Endothelial cell of umbilical vein (primary cell): ENCODE measurements around the gene NR0B1. TPM values are rescaled to one million over a fixed set of nuclear protein-coding genes. Genes with fewer than 3 reads are reported as not detected.

ENCODE experiments used
- BruUV-seq: library from RNA; stranded (reverse); fragments of 400-500 nt; replicated peaks from 2 replicates; lab custom pipeline; 2021; lab: Mats Ljungman, UMichigan
- CTCF ChIA-PET: fragments of 300-600, 350-600 bp; sonication (Branson Sonifier 250); formaldehyde crosslinking; loops from one replicate; lab custom pipeline; 2021; ENCODE audit warnings: antibody characterized with exemption, inconsistent platforms; lab: Charles Lee
- POLR2A ChIA-PET: fragments of 300-600, 350-600 bp; sonication (Branson Sonifier 250); formaldehyde crosslinking; loops from one replicate; lab custom pipeline; 2021; ENCODE audit warnings: antibody characterized with exemption, inconsistent platforms; lab: Charles Lee
- DNase-seq: peaks from one replicate; pipeline ENCODE4 v3.0.0-alpha.2; 2011; ENCODE audit warnings: low read depth, low spot score
- FAIRE-seq: peaks from 2 replicates; lab custom pipeline; 2011; peaks lifted over from hg19 to GRCh38; lab: Jason Lieb, UNC
- H2AFZ ChIP-seq: 2 replicates; pipeline ENCODE4 v1.6.0; 2012; ENCODE audit warnings: low read depth, low read length, control low read depth, inconsistent platforms
- H3K27ac ChIP-seq: 2 replicates; pipeline ENCODE4 v1.5.1; 2011; ENCODE audit warnings: low read depth, mild to moderate bottlenecking, control low read depth, low read length, moderate library complexity; ENCODE audit not compliant: insufficient read depth
- H3K27me3 ChIP-seq, 2 experiments: 2 replicates each; pipeline versions ENCODE4 v1.6.0 to v1.6.1; 2011; ENCODE audit warnings: low read length in 2 of 2, mixed read lengths in 1 of 2; ENCODE audit not compliant: control insufficient read depth in 2 of 2, insufficient read depth in 2 of 2
- H3K36me3 ChIP-seq, 2 experiments: 2 replicates in 1 of 2; 3 replicates in 1 of 2; pipeline ENCODE4 v1.5.1; 2011; ENCODE audit warnings: low read length in 2 of 2, mild to moderate bottlenecking in 1 of 2, moderate library complexity in 1 of 2; ENCODE audit not compliant: control insufficient read depth in 2 of 2, insufficient read depth in 2 of 2; ENCODE audit errors: extremely low read depth in 1 of 2
- H3K4me1 ChIP-seq: 3 replicates; pipeline ENCODE4 v1.5.1; 2011; ENCODE audit warnings: mild to moderate bottlenecking, low read length; ENCODE audit not compliant: control insufficient read depth, insufficient read depth; ENCODE audit errors: extremely low read depth
- H3K4me2 ChIP-seq: 2 replicates; pipeline ENCODE4 v1.6.1; 2011; ENCODE audit warnings: low read length, control low read depth, mixed read lengths; ENCODE audit not compliant: insufficient read depth
- H3K4me3 ChIP-seq, 3 experiments: fragments of 200-600 bp in 1 of 3; sonication (generic), shearing (Covaris generic) in 1 of 3; replicated peaks in 1 of 3; 2 replicates each; pipeline ENCODE4 v1.5.1; 2011 to 2016; ENCODE audit warnings: control low read depth in 3 of 3, low read length in 3 of 3, mild to moderate bottlenecking in 2 of 3, inconsistent platforms in 1 of 3, low read depth in 1 of 3, moderate library complexity in 1 of 3; ENCODE audit not compliant: insufficient read depth in 1 of 3
- H3K79me2 ChIP-seq: 2 replicates; pipeline ENCODE4 v1.6.0; 2012; ENCODE audit warnings: low read length, inconsistent platforms; ENCODE audit not compliant: control insufficient read depth, insufficient read depth
- H3K9ac ChIP-seq: replicated peaks from 2 replicates; pipeline ENCODE3; 2011; ENCODE audit warnings: low read length, control low read depth; ENCODE audit not compliant: insufficient read depth; ENCODE audit errors: extremely low read depth
- H3K9me1 ChIP-seq: replicated peaks from 3 replicates; pipeline ENCODE4 v1.6.0; 2011; ENCODE audit warnings: mild to moderate bottlenecking, low read length; ENCODE audit not compliant: control insufficient read depth, insufficient read depth; ENCODE audit errors: extremely low read depth
- H3K9me3 ChIP-seq: replicated peaks from 2 replicates; pipeline ENCODE4 v1.5.1; 2012; ENCODE audit warnings: low read length, inconsistent platforms; ENCODE audit not compliant: control insufficient read depth, insufficient read depth
- H4K20me1 ChIP-seq: replicated peaks from 2 replicates; pipeline ENCODE3; 2011; ENCODE audit warnings: mild to moderate bottlenecking, low read length; ENCODE audit not compliant: control insufficient read depth, insufficient read depth; ENCODE audit errors: extremely low read depth
- EZH2 ChIP-seq: IDR thresholded peaks from 2 replicates; pipeline ENCODE4 v1.6.1; 2012; ENCODE audit warnings: borderline replicate concordance, low read depth, mild to moderate bottlenecking, moderate library complexity, low read length, inconsistent platforms; ENCODE audit not compliant: severe bottlenecking
- FOS ChIP-seq: IDR thresholded peaks from 2 replicates; pipeline ENCODE4 v1.6.1; 2011; ENCODE audit warnings: mild to moderate bottlenecking, low read length, moderate library complexity, borderline replicate concordance; ENCODE audit not compliant: insufficient read depth
- GATA2 ChIP-seq: IDR thresholded peaks from 2 replicates; pipeline ENCODE4 v1.7.0; 2011; ENCODE audit warnings: low read depth, mild to moderate bottlenecking, moderate library complexity, mixed read lengths, low read length; ENCODE audit not compliant: insufficient read length, insufficient read depth
- JUN ChIP-seq: IDR thresholded peaks from 2 replicates; pipeline ENCODE4 v1.6.1; 2011; ENCODE audit warnings: borderline replicate concordance, low read depth; ENCODE audit not compliant: insufficient read length, insufficient read depth
- MYC ChIP-seq: IDR thresholded peaks from one replicate; pipeline ENCODE4 v1.6.1; 2011; ENCODE audit warnings: mild to moderate bottlenecking, low read depth, low read length
- POLR2A ChIP-seq: IDR thresholded peaks from 2 replicates; pipeline ENCODE4 v1.6.1; 2012; ENCODE audit warnings: low read depth, mild to moderate bottlenecking, control low read depth, low read length
- POLR2AphosphoS5 ChIP-seq: IDR thresholded peaks from 2 replicates; pipeline ENCODE4 v1.6.1; 2012; ENCODE audit warnings: low read depth, mild to moderate bottlenecking, control low read depth, low read length, moderate library complexity; ENCODE audit not compliant: insufficient read depth
- dilution Hi-C: fragments of 300-500 bp; cut with MboI; formaldehyde crosslinking; loops from one replicate; pipeline ENCODE4 v1.15.0; 2019; ENCODE audit warnings: low sequenced_read_pairs; ENCODE audit not compliant: extremely low pct_ligation_motif_present
- intact Hi-C: fragments of 100-400 bp; cut with micrococcal nuclease; formaldehyde crosslinking; loops from one replicate; pipeline ENCODE4 v1.10.0; 2022
- polyA plus RNA-seq, 4 experiments: library from polyadenylated mRNA; depleted of rRNA in 3 of 4; stranded (reverse) in 3 of 4; unstranded in 1 of 4; fragments of >200 nt; gene quantifications; 2 replicates each; pipeline versions ENCODE4 v1.2.1 to v1.2.3, GENCODE V29; 2011 to 2012; ENCODE audit warnings: missing spikeins in 1 of 4
- total RNA-seq: library from RNA; stranded (reverse); gene quantifications from 2 replicates; pipeline ENCODE4 v1.2.3, GENCODE V29; 2021
- TF ChIP-seq, protein P1 (sequence below): IDR thresholded peaks from 2 replicates; pipeline ENCODE4 v1.6.1; 2011; ENCODE audit not compliant: insufficient read depth, insufficient read length
- TF ChIP-seq, protein P2 (sequence below), 2 donors: IDR thresholded peaks; 1 replicate in 1 of 2; 2 replicates in 1 of 2; pipeline ENCODE4 v1.5.1; 2011; ENCODE audit warnings: low read length in 2 of 2, mild to moderate bottlenecking in 2 of 2, moderate library complexity in 2 of 2, control low read depth in 1 of 2, inconsistent platforms in 1 of 2, low read depth in 1 of 2; ENCODE audit not compliant: insufficient read depth in 1 of 2; ENCODE audit errors: extremely low read depth in 1 of 2

Gene NR0B1
- total and polyA plus RNA-seq, 2 donors (not counting 3 experiments of a cell fraction or from before 2014, with no cell fraction given): not detected

DNA sequence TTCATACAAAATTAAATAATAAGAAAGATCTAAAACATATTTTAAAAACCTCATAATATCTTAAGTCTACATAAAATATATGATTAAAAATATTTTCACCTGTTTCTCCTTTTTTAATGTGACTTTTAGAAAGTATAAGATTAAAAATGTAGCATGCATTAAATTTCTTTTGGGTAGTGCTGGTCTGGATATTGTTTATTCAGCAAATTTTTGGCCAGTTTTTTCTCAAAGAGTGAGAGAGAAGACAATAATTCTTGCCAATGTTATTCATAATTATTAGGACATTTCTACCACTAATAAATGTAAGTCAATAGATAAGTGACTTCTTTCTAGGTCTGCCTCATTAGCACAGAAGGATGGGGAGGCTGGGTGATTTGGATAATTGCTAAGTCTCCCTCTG lies 48.2 kb downstream of the NR0B1 start:
- Histone ChIP-seq H3K4me1 (no peaks in the 10 kb centered on the region), H3K9ac (no peak overlapping the region), H3K9me1 (no peaks in the 10 kb centered on the region), H3K36me3 (no peaks in the 10 kb centered on the region), H4K20me1 (no peaks in the 10 kb centered on the region), H3K27ac (no peak overlapping the region), H3K27me3 (no peaks in the 10 kb centered on the region), H3K9me3 (no peaks in the 10 kb centered on the region), H3K79me2 (no peaks in the 10 kb centered on the region), H2AFZ (no peak overlapping the region), H3K4me3 (no peak overlapping the region), H3K4me2 (no peak overlapping the region)
- TF ChIP-seq POLR2A (no peak), FOS (no peak), JUN (no peak), POLR2AphosphoS5 (no peak), EZH2 (no peak), MYC (no peak), GATA2 (no peak)
- TF ChIP-seq, protein P1, sequence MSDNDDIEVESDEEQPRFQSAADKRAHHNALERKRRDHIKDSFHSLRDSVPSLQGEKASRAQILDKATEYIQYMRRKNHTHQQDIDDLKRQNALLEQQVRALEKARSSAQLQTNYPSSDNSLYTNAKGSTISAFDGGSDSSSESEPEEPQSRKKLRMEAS: no peak
- TF ChIP-seq, protein P2, sequence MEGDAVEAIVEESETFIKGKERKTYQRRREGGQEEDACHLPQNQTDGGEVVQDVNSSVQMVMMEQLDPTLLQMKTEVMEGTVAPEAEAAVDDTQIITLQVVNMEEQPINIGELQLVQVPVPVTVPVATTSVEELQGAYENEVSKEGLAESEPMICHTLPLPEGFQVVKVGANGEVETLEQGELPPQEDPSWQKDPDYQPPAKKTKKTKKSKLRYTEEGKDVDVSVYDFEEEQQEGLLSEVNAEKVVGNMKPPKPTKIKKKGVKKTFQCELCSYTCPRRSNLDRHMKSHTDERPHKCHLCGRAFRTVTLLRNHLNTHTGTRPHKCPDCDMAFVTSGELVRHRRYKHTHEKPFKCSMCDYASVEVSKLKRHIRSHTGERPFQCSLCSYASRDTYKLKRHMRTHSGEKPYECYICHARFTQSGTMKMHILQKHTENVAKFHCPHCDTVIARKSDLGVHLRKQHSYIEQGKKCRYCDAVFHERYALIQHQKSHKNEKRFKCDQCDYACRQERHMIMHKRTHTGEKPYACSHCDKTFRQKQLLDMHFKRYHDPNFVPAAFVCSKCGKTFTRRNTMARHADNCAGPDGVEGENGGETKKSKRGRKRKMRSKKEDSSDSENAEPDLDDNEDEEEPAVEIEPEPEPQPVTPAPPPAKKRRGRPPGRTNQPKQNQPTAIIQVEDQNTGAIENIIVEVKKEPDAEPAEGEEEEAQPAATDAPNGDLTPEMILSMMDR (IDR thresholded peaks at IDR 0.05; ENCODE audit: extremely low read depth in 1 of 2, insufficient read depth in 1 of 2, low read depth in 1 of 2, low read length in 2 of 2): no peak
- BruUV-seq: no TSS peak
- FAIRE-seq: no peak
- CTCF ChIA-PET: no interaction called here
- no peak for DNase-seq
- intact Hi-C loops: no loop called here
- dilution Hi-C loops: no loop called here
- POLR2A ChIA-PET: no interaction called here
